K562 (cell line): Measurements from ENCODE around the gene SKIDA1. TPM values are rescaled to one million over a fixed set of nuclear protein-coding genes. Genes with fewer than 3 reads are reported as not detected.

Experiments used
- CREB3L1 ChIP-seq: fragments of 450-650 bp; IDR thresholded peaks from 2 replicates; pipeline ENCODE4 v1.6.1; 2014; ENCODE audit warnings: low read depth, mild to moderate bottlenecking, moderate library complexity, borderline replicate concordance
- NR2C2 ChIP-seq, 2 experiments: fragments of 200-800 bp in 1 of 2; sonication (Bioruptor generic) in 1 of 2; sonication (generic) in 1 of 2; formaldehyde crosslinking in 1 of 2; IDR thresholded peaks; 2 replicates each; pipeline versions ENCODE4 v1.6.1 to v1.8.0; 2016 to 2022; ENCODE audit warnings: mild to moderate bottlenecking in 1 of 2, missing compliant biosample characterization in 1 of 2, missing genetic modification characterization in 1 of 2, missing genetic modification reagents in 1 of 2
- RAD51 ChIP-seq: fragments of 450-650 bp; IDR thresholded peaks from 2 replicates; pipeline ENCODE4 v1.7.1; 2016; ENCODE audit warnings: low read depth, mild to moderate bottlenecking, borderline replicate concordance
- polyA plus RNA-seq, 8 experiments: library from polyadenylated mRNA; depleted of rRNA in 4 of 8; stranded (reverse) in 5 of 8; unstranded in 3 of 8; fragments of >200 nt; fragmentation: Nextera tagmentation in 2 of 8; fragmentation: Illumina TruSeq in 1 of 8; extraction: Ambion mirVana in 2 of 8; extraction: Trizol in 1 of 8; gene quantifications; 2 replicates each; pipeline versions ENCODE4 v1.2.1 to v1.2.3, GENCODE V29; 2011 to 2014; ENCODE audit warnings: inconsistent platforms in 1 of 8, missing spikeins in 1 of 8
- total RNA-seq, 7 experiments: library from RNA; depleted of rRNA in 6 of 7; stranded (reverse); fragments of >200 nt in 6 of 7; fragmentation: Illumina TruSeq in 2 of 7; extraction: Trizol in 2 of 7; gene quantifications; 2 replicates each; pipeline versions ENCODE4 v1.2.1 to v1.2.3, GENCODE V29; 2011 to 2021; ENCODE audit warnings: low replicate concordance in 1 of 7
- TF ChIP-seq, protein P1 (sequence below): fragments of 250-450 bp; sonication (Bioruptor Pico); IDR thresholded peaks from 2 replicates; pipeline ENCODE4 v1.9.0; 2021; ENCODE audit warnings: mild to moderate bottlenecking
- TF ChIP-seq, protein P2 (sequence below): sonication (generic); formaldehyde crosslinking; IDR thresholded peaks from 2 replicates; pipeline ENCODE4 v1.8.1; 2023; ENCODE audit warnings: mild to moderate bottlenecking, missing genetic modification reagents

SKIDA1 gene
- total and polyA plus RNA-seq, 9 of the 15 experiments (the other 6 are each of a cell fraction or from before 2014, with no cell fraction given) = 0.05 to 1.1 (median 0.42) TPM

- TF ChIP-seq CREB3L1 (no peak), RAD51 (no peak), NR2C2 (CRISPR knock-in tag; IDR thresholded peaks at IDR 0.05) (no peak), NR2C2 (tag; IDR thresholded peaks at IDR 0.05) (no peak)
- TF ChIP-seq, protein P1, sequence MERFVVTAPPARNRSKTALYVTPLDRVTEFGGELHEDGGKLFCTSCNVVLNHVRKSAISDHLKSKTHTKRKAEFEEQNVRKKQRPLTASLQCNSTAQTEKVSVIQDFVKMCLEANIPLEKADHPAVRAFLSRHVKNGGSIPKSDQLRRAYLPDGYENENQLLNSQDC = no peak
- TF ChIP-seq, protein P2, sequence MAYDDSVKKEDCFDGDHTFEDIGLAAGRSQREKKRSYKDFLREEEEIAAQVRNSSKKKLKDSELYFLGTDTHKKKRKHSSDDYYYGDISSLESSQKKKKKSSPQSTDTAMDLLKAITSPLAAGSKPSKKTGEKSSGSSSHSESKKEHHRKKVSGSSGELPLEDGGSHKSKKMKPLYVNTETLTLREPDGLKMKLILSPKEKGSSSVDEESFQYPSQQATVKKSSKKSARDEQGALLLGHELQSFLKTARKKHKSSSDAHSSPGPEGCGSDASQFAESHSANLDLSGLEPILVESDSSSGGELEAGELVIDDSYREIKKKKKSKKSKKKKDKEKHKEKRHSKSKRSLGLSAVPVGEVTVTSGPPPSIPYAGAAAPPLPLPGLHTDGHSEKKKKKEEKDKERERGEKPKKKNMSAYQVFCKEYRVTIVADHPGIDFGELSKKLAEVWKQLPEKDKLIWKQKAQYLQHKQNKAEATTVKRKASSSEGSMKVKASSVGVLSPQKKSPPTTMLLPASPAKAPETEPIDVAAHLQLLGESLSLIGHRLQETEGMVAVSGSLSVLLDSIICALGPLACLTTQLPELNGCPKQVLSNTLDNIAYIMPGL (CRISPR knock-in tag) = no peak
Measured at GRCh38 chr10:21513405-21513788, 12.1 kb downstream of the SKIDA1 start (continued).
